Neural cell (in vitro differentiated cells): ENCODE results near the gene TSPAN4.

Experiments
- CTCF ChIP-seq: fragments of 450-650 bp; IDR thresholded peaks from 2 replicates; pipeline ENCODE4 v1.5.1; 2014; ENCODE audit warnings: antibody characterized with exemption, mild to moderate bottlenecking, moderate library complexity; ENCODE audit not compliant: poor library complexity, severe bottlenecking
- EP300 ChIP-seq: fragments of 450-650 bp; conservative IDR thresholded peaks from 2 replicates; pipeline ENCODE4 v1.6.1; 2014; ENCODE audit warnings: antibody characterized with exemption, mild to moderate bottlenecking, moderate library complexity; ENCODE audit not compliant: poor library complexity, severe bottlenecking
- EZH2 ChIP-seq: fragments of 200-600, 300-800 bp; shearing (Covaris generic), sonication (generic); IDR thresholded peaks from 2 replicates; pipeline ENCODE4 v1.6.1; 2014; ENCODE audit warnings: antibody characterized with exemption, low read length, borderline replicate concordance, mild to moderate bottlenecking; ENCODE audit not compliant: insufficient read depth, poor library complexity, severe bottlenecking
- MXI1 ChIP-seq: fragments of 450-650 bp; conservative IDR thresholded peaks from 2 replicates; pipeline ENCODE4 v1.6.1; 2014; ENCODE audit warnings: antibody characterized with exemption, mild to moderate bottlenecking; ENCODE audit not compliant: poor library complexity, severe bottlenecking
- POLR2AphosphoS5 ChIP-seq: IDR thresholded peaks from 2 replicates; pipeline ENCODE4 v1.6.1; 2012
- RAD21 ChIP-seq: fragments of 450-650 bp; conservative IDR thresholded peaks from 2 replicates; pipeline ENCODE4 v1.6.1; 2014; ENCODE audit warnings: antibody characterized with exemption, mild to moderate bottlenecking, moderate library complexity
- REST ChIP-seq: IDR thresholded peaks from 2 replicates; pipeline ENCODE4 v1.6.1; 2012; ENCODE audit warnings: borderline replicate concordance

GRCh38 chr11:870418-870817 lies 27.8 kb downstream of the TSPAN4 start:
- TF ChIP-seq CTCF (no peak), RAD21 (no peak), MXI1 (no peak), REST (no peak), EP300 (no peak), EZH2 (no peak), POLR2AphosphoS5 (no peak)
